GM18858 (cell line): ENCODE measurements around the gene HTATSF1.

Source experiments
- ATAC-seq: cut with Tn5 transposase; IDR thresholded peaks from one replicate; pipeline ENCODE4 v1.9.1; 2021; ENCODE audit not compliant: unreplicated experiment

Gene HTATSF1

GRCh38 chrX:136495043-136495442 lies 2.3 kb upstream of the HTATSF1 start:
- ATAC-seq, result no peak

GRCh38 chrX:136496186-136496763 lies 1.1 kb upstream of the HTATSF1 start:
- no peak for ATAC-seq

GRCh38 chrX:136496764-136497555 lies 432 bp upstream of the HTATSF1 start:
- peak; percentile 63 for ATAC-seq

GRCh38 chrX:136519069-136519468 lies 21.7 kb downstream of the HTATSF1 start:
- ATAC-seq, result no peak

GRCh38 chrX:136523770-136524169 lies 26.4 kb downstream of the HTATSF1 start:
- no peak for ATAC-seq

GRCh38 chrX:136525738-136526606 lies 28.6 kb downstream of the HTATSF1 start:
- ATAC-seq, result no peak

- ATAC-seq, result no peak
Observed at GRCh38 chrX:136528645-136529315, 31.4 kb downstream of the HTATSF1 start.

GRCh38 chrX:136529795-136530194 lies 32.4 kb downstream of the HTATSF1 start:
- no peak for ATAC-seq

- ATAC-seq, result no peak
Observed at GRCh38 chrX:136531951-136532350, 34.6 kb downstream of the HTATSF1 start, which contains the start of gene VGLL1. Gene VGLL1, plus strand, starts transcription at chrX:136532215. Its CDS starts 3,806 bp downstream, at chrX:136536021.

- ATAC-seq, result no peak
Observed at GRCh38 chrX:136534131-136534530, 36.7 kb downstream of the HTATSF1 start.

GRCh38 chrX:136538811-136539210 lies 41.4 kb downstream of the HTATSF1 start:
- ATAC-seq, result no peak

- ATAC-seq, result no peak
Observed at GRCh38 chrX:136540226-136540625, 42.8 kb downstream of the HTATSF1 start.

- no peak for ATAC-seq
Observed at GRCh38 chrX:136541294-136541693, 43.9 kb downstream of the HTATSF1 start.

GRCh38 chrX:136542281-136542680 lies 44.9 kb downstream of the HTATSF1 start:
- ATAC-seq, result no peak

GRCh38 chrX:136546371-136546781 lies 49.0 kb downstream of the HTATSF1 start:
- no peak for ATAC-seq

GRCh38 chrX:136549226-136549625 lies 51.8 kb downstream of the HTATSF1 start:
- ATAC-seq, result no peak

GRCh38 chrX:136551410-136551809 lies 54.0 kb downstream of the HTATSF1 start:
- no peak for ATAC-seq

GRCh38 chrX:136555694-136556093 lies 58.3 kb downstream of the HTATSF1 start:
- ATAC-seq, result no peak
